Fibroblast of the aortic adventitia (primary cell): ENCODE data around the gene NOG. TPM values are rescaled to one million over a fixed set of nuclear protein-coding genes. Genes with fewer than 3 reads are reported as not detected.

Source experiments
- DNase-seq: peaks from one replicate; pipeline ENCODE4 v3.0.0-alpha.2; 2010; ENCODE audit warnings: low read depth
- H3K4me3 ChIP-seq: 2 replicates; pipeline ENCODE4 v1.5.1; 2011; ENCODE audit warnings: low read depth, mild to moderate bottlenecking, control low read depth, low read length, moderate library complexity
- CTCF ChIP-seq: IDR thresholded peaks from 2 replicates; pipeline ENCODE4 v1.5.1; 2011; ENCODE audit warnings: mild to moderate bottlenecking, low read length, control low read depth, inconsistent platforms; ENCODE audit not compliant: insufficient read depth
- small RNA-seq: library from RNA; depleted of rRNA; stranded (forward); fragments of <200 nt; gene quantifications from one replicate; pipeline ENCODE3, GENCODE V24; 2012
- total RNA-seq: library from RNA; depleted of rRNA; stranded (reverse); fragments of >200 nt; gene quantifications from 2 replicates; pipeline ENCODE4 v1.2.3, GENCODE V29; 2012; ENCODE audit warnings: low replicate concordance

Gene NOG
- total RNA-seq, 1 donor = not detected

GRCh38 chr17:56640116-56640515 lies 46.6 kb downstream of the NOG start:
- no peak overlapping the region for H3K4me3 ChIP-seq
- TF ChIP-seq CTCF = no peak
- no peak for DNase-seq

DNA sequence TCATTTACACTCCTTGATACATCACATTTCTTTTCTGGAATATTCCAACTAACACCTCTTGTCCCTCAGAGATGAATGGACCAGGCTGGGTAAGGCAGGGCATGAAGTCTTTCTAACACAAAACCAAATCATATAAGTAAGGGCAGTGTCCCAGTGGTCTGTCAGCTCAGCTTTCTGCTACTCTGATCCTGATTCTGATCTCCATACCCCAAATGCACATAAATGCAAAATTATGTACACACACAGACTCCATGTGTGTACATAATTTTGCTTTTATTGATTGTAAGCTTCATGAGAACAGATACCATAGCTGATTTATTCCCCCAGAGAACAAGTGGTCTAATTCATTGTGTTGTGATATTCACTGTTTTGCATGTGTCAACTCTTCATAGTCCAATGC lies 47.9 kb downstream of the NOG start:
- TF ChIP-seq CTCF = no peak
- DNase-seq = no peak
- no peak overlapping the region for H3K4me3 ChIP-seq

DNA sequence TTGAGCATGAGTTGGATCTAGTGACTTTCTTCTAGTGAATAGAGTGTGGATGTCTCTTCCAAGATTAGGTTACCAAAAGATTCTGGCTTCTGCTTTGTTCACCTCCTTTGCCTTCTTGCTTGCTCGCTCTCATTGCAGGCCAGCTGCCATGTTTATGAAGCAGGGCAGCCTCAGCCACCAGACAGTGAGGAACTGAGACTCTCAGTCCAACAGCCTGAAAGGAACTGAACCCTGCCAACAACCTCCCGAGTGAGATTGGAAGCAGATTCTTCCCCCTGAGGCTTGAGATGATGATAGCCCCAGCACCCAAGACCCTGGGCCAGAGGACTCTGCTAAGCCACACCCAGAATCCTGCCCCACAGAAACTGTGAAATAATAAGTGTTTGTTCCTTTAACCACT lies 48.4 kb downstream of the NOG start:
- H3K4me3 ChIP-seq = no peak overlapping the region
- TF ChIP-seq CTCF = no peak
- no peak for DNase-seq

- no peak for TF ChIP-seq CTCF
- DNase-seq = no peak
- H3K4me3 ChIP-seq = no peak overlapping the region
Measured at GRCh38 chr17:56642424-56642823, 48.9 kb downstream of the NOG start.

Small RNA genes lying within 50 kb of the gene (small RNA-seq; reads per million reads assigned to genes)
- not detected for gene RPL39P33

Other genes with a start within 250 kb of the NOG start
- gene C17orf67, start 240.2 kb downstream of the NOG start, total RNA-seq = 0.41 and 0.99 TPM in 2 replicates
- gene DGKE, start 240.5 kb downstream of the NOG start, total RNA-seq = 5.2 and 7.8 TPM in 2 replicates